Choroid plexus epithelial cell (primary cell): ENCODE data around the gene ALDH18A1.

Experiments used
- DNase-seq: peaks from one replicate; pipeline ENCODE4 v3.0.0-alpha.2; 2010; ENCODE audit warnings: low read depth
- H3K4me3 ChIP-seq: 2 replicates; pipeline ENCODE4 v1.5.1; 2011; ENCODE audit warnings: low read depth, mild to moderate bottlenecking, control low read depth, low read length, moderate library complexity
- CTCF ChIP-seq: conservative IDR thresholded peaks from 2 replicates; pipeline ENCODE4 v1.5.1; 2011; ENCODE audit warnings: low read depth, mild to moderate bottlenecking, control low read depth, inconsistent platforms, low read length, moderate library complexity

Gene ALDH18A1

GRCh38 chr10:95559471-95559870 lies 97.0 kb downstream of the ALDH18A1 start:
- no peak overlapping the region for H3K4me3 ChIP-seq
- DNase-seq, result no peak
- no peak for TF ChIP-seq CTCF

GRCh38 chr10:95558593-95559320 lies 97.8 kb downstream of the ALDH18A1 start:
- no peak overlapping the region for H3K4me3 ChIP-seq
- no peak for DNase-seq
- TF ChIP-seq CTCF, result no peak

GRCh38 chr10:95556994-95557767 lies 99.3 kb downstream of the ALDH18A1 start:
- no peak for DNase-seq
- H3K4me3 ChIP-seq, result no peak overlapping the region
- no peak for TF ChIP-seq CTCF
